ENCODE data around the gene VKORC1. TPM values are rescaled to one million over a fixed set of nuclear protein-coding genes. Genes with fewer than 3 reads are reported as not detected.

VKORC1 gene
- total RNA-seq: 91.7 and 95.6 TPM in 2 replicates

DNA sequence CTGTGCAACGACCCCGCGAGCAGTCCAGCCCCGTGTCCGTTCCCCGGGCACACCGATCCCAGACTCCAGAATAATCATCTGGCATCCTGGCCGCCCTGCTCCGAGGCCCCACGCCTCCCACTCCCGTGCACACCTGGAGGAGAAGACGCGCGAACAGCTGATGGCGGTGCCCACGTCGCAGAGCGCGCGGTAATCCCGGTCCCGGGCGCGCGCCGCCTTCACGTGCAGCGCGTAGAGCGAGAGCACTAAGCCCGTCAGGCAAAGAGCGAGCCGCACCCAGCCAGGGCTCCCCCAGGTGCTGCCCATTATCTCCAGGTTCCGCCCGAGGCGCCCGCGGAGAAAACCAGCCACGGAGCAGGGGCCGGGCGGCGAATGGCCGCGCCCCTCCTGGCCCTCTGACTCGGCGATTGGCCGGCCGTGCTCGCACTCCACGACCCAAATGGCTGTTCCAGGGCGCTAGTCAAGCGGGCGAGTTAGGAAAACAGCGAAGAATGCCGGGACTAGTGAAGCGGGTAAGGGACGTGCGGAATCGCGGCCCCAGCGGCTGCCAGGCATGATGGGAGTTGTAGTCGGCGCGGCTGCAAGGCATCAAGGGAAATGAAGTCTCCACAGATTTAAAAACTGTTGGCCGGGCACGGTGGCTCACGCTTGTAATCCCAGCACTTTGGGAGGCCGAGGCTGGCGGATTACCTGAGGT lies at the start of gene VKORC1:
Gene VKORC1 (minus strand): TSS at position 374 of the 697 bp plus-strand sequence. CDS start 68 bp downstream, at position 306.

DNA sequence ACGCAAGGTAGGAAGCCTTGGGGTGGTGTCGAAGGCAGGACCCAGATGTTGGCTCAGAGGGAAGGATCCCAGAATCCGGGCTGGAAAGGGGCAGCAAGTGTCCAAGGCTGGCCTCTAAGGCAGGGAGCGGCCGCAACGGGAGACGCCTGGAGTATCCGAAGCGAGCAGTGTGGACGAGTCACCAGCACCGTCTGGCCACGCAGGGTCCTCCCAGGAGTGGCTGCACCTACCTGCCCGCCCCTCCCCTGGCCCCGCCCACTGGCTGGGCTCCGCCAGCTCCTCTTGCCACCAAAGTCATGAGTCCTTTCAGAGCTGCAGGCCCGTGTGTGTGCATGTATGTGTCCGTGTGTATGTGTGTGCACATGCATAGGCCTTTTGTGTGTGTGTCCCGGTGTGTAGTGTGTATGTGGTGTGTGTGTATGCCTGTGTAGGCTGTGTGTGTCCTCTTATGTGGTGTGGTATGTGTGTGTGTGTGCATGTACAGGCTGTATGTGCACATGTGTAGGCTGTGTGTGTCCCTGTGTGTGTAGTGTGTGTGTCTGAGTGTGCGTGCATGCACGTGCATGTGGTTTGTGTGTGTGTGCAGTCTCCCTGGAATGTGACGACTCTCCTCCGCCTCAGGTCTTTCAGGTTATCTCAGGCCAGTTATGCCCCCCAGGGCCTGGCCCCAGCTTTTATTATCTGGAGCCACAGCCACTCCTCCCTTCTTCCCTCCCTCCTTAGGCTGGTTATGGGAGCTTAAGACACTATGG lies 41.1 kb upstream of the VKORC1 start, which contains the start of gene PRSS8:
Gene PRSS8 (minus strand): TSS at position 193 of the 752 bp plus-strand sequence. CDS start 229 bp downstream, outside the sequence.

GRCh38 chr16:31117384-31118222 lies 23.0 kb upstream of the VKORC1 start, which contains the start of gene KAT8:
KAT8 (plus strand) TSS chr16:31117664; CDS start chr16:31117682, 18 bp downstream.

GRCh38 chr16:31108035-31108793 lies 13.6 kb upstream of the VKORC1 start, which contains the start of gene BCKDK:
BCKDK (plus strand) TSS chr16:31108386; CDS start chr16:31109224, 838 bp downstream.

GRCh38 chr16:31088459-31089183 lies 6.0 kb downstream of the VKORC1 start, which contains the start of gene PRSS53:
PRSS53 (minus strand) TSS chr16:31088943; CDS start chr16:31088809, 134 bp downstream.

GRCh38 chr16:31073970-31074813 lies 20.4 kb downstream of the VKORC1 start, which contains the start of the genes ZNF646 and ZNF668:
ZNF646 (plus strand) TSS chr16:31074422; CDS start chr16:31076325, 1,903 bp downstream.
ZNF668 (minus strand) TSS chr16:31074240; CDS start chr16:31064459, 9,781 bp downstream.

Other genes starting within 250 kb of the VKORC1 start
- 19.3 and 38.3 TPM in 2 replicates for gene BCL7C, start 200.7 kb downstream of the VKORC1 start, total RNA-seq
- 0.94 and 4.3 TPM in 2 replicates for gene CTF1, start 198.2 kb downstream of the VKORC1 start, total RNA-seq
- gene FBXL19, start 171.2 kb downstream of the VKORC1 start, total RNA-seq: 9.3 and 13.6 TPM in 2 replicates
- gene ORAI3, start 145.7 kb downstream of the VKORC1 start, total RNA-seq: 42.8 and 43.8 TPM in 2 replicates
- 3.0 TPM in 2 replicates for gene SETD1A, start 137.0 kb downstream of the VKORC1 start, total RNA-seq
- gene HSD3B7, start 109.6 kb downstream of the VKORC1 start, total RNA-seq: 14.3 and 20.8 TPM in 2 replicates
- 1.0 and 3.5 TPM in 2 replicates for gene STX1B, start 84.2 kb downstream of the VKORC1 start, total RNA-seq
- gene STX4, start 61.2 kb downstream of the VKORC1 start, total RNA-seq: 35.1 and 38.9 TPM in 2 replicates
- gene ZNF668, start 20.6 kb downstream of the VKORC1 start, total RNA-seq: 5.2 and 6.5 TPM in 2 replicates
- gene ZNF646, start 20.4 kb downstream of the VKORC1 start, total RNA-seq: 9.3 and 12.0 TPM in 2 replicates
- 1.4 TPM in 2 replicates for gene PRSS53, start 5.9 kb downstream of the VKORC1 start, total RNA-seq
- 10.4 TPM in 2 replicates for gene BCKDK, start 13.6 kb upstream of the VKORC1 start, total RNA-seq
- 24.4 and 46.5 TPM in 2 replicates for gene KAT8, start 22.9 kb upstream of the VKORC1 start, total RNA-seq
- gene PRSS8, start 40.9 kb upstream of the VKORC1 start, total RNA-seq: 0.09 TPM in 1 of 2 replicates, not detected in the other
- 0.17 and 0.47 TPM in 2 replicates for gene PRSS36, start 55.3 kb upstream of the VKORC1 start, total RNA-seq
- 32.5 and 32.7 TPM in 2 replicates for gene FUS, start 85.3 kb upstream of the VKORC1 start, total RNA-seq
- gene PYCARD, start 108.0 kb upstream of the VKORC1 start, total RNA-seq: 105 and 171 TPM in 2 replicates
- under 0.01 TPM in 2 replicates for gene TRIM72, start 119.3 kb upstream of the VKORC1 start, total RNA-seq
- gene PYDC1, start 122.3 kb upstream of the VKORC1 start, total RNA-seq: not detected in 2 replicates
- gene ITGAM, start 165.2 kb upstream of the VKORC1 start, total RNA-seq: under 0.01 and 0.09 TPM in 2 replicates